Choroid plexus epithelial cell (primary cell): ENCODE measurements around the gene HCFC1.
A peak's percentile ranks its signal among the peaks of the same experiment; 100 is the strongest.

Experiments used
- DNase-seq: peaks from one replicate; pipeline ENCODE4 v3.0.0-alpha.2; 2010; ENCODE audit warnings: low read depth
- H3K4me3 ChIP-seq: 2 replicates; pipeline ENCODE4 v1.5.1; 2011; ENCODE audit warnings: low read depth, mild to moderate bottlenecking, control low read depth, low read length, moderate library complexity
- TF ChIP-seq, protein P1 (sequence below): conservative IDR thresholded peaks from 2 replicates; pipeline ENCODE4 v1.5.1; 2011; ENCODE audit warnings: low read depth, mild to moderate bottlenecking, control low read depth, inconsistent platforms, low read length, moderate library complexity

Gene HCFC1

DNA sequence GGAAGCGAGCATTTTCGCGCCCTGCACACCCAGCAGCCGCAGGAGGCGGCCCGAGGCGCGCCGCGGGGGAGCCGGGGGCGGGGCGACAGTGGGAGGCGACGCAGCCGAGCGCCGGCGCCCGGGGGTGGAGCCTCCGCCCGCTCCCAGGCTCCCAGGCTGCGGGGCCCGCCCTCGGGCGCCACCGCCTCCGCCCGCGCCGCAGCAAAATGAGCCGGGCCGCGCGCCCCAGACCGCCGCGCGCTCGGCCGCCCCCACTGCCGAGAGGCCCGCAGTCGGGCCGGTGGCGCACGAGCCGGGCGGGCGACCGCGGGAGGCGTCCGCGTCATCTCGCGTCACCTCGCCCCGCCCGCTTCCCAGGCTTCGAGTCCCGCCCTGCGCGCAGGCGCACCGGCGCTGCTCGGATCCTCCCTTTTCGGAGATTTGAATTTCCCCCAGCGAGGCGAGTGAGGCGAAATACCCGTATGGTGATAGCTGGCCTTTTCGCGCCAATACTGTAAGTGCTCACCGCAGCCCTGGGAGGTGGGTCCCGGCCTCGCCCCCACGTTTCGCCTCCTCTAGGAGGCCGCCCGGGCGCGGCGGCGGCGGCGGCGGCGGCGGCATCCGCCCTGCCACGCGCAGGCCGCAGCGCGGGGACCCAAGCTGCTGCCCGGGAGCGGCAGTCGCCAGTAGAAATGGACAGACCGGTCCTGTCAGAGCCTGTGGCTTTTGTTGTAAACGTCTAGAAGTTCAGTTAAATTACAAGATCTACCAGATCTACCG, 929 bp upstream of the HCFC1 start, which contains the start of gene TMEM187:
Gene TMEM187 (plus strand): TSS at position 387 of the 759 bp plus-strand sequence. CDS start 9,309 bp downstream, outside the sequence.
- H3K4me3 ChIP-seq: peak within 1 kb of the TSS; percentile 83
- DNase-seq: peak; percentile 88
- TF ChIP-seq, protein P1, sequence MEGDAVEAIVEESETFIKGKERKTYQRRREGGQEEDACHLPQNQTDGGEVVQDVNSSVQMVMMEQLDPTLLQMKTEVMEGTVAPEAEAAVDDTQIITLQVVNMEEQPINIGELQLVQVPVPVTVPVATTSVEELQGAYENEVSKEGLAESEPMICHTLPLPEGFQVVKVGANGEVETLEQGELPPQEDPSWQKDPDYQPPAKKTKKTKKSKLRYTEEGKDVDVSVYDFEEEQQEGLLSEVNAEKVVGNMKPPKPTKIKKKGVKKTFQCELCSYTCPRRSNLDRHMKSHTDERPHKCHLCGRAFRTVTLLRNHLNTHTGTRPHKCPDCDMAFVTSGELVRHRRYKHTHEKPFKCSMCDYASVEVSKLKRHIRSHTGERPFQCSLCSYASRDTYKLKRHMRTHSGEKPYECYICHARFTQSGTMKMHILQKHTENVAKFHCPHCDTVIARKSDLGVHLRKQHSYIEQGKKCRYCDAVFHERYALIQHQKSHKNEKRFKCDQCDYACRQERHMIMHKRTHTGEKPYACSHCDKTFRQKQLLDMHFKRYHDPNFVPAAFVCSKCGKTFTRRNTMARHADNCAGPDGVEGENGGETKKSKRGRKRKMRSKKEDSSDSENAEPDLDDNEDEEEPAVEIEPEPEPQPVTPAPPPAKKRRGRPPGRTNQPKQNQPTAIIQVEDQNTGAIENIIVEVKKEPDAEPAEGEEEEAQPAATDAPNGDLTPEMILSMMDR: no peak

DNA sequence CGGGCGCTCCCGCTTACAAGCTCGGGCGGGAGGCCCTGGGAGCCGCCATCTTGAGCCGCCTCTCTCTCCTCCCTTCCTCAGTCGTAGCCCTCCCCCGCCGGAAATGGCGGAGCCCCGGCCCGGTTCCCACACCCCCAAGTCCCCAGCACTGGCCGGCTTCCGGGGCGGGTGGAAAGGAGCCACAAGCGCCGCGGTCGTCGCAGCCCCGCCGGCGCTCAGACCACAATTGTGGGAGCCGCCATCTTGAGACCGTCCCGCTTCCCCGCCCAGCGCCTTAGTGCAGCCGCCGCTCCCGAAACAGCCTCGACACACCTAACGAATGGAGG, 531 bp downstream of the HCFC1 start:
- peak overlapping the region; percentile 83 for H3K4me3 ChIP-seq
- peak; percentile 90 for DNase-seq
- TF ChIP-seq, protein P1: no peak

DNA sequence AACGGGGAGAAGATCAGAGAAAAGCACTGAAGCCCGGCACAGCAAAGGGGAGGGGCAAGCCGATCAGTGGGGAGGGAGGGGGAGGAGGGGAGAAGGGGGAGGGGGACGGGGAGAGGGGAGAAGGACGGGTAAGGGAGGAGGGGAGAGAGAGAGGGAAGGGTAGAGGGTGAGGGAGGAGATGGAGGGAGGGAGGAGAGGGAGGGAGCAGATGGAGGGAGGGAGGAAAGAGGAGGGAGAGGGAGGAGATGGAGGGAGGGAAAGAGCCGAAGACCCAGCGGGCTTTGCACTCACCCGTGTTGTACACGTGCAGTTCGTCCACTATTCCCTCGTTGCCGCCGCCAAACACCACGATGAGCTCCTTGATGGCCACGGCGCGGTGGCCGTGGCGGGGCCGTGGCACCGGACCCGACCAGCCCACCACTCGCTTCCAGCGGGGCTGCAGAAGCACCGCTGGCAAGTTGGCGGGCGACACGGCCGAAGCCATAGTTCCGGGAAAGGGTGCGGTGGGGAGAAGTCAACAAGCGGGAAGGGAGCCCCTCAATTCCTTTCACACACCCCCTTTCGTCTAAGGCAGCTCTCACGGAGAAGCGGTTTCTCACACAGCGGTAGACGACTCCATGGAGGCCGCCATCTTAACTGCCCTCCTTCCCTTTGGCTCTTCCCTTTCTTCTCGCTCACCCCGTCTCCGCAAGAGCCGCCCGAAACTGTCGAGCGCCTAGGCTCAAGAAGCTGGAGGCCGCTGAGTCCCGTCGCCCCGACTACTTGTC, 1.1 kb downstream of the HCFC1 start:
- peak overlapping the region; percentile 83 for H3K4me3 ChIP-seq
- TF ChIP-seq, protein P1: no peak
- DNase-seq: peak; percentile 85

DNA sequence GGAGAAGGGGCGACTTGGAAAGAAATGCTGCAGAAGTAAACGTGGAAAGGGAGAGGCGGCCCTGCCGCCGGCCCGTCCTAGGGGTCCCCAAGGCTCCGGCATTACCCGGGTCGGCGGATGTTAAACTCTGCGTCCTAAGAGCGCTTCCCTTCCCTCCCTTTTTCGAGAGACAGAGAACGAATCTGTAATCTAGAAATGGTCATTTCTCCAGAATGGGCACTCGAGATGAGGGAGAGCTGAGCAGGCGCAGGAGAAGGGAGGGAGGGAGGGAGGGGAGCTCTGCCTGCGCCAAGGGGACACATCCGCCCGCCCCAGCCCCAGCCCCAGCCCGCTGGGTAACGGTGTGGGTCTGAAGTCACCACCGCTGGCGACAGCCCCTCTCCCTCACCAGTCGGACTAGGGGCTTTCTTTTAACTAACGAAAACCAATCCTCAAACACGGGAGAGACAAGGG, 1.7 kb downstream of the HCFC1 start:
- TF ChIP-seq, protein P1: no peak
- peak overlapping the region; percentile 83 for H3K4me3 ChIP-seq
- peak; percentile 44 for DNase-seq

DNA sequence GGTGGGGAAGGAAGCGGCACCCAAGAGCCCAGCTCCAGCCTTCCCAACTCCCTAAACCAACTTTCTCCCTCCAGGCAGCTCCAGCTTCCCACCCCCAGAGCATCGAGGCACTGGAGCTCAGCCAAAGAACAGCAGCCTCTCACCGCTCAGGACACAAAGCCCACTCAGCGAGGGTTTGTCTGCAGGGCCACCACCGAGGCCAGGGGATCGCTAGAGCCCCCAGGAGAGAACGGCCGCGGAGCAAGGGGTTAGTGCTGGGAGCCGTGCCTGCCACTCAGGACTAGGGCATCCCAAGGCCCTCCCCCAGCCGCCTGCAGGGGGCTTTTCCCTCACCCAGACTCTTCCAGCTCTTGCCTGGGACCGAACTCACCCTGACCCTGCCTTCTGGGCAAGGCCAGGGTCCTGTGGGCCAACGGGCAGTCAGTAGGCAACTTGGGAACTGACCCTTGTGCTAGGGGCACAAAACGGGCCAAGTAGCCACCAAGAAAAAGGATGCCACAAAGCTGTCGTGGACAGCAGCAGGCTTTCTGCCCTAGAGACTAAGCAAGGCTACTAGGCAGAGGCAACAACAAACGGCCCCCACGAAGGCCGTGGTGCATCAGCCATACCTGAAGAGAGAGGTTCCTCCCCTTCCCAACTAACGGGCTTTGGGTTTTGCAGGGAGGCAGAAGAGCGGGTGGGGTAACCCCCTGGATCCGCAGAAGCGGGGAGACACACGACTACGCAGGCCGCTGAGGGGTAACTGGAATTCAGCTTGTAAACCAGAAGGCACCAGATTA, 2.3 kb downstream of the HCFC1 start:
- TF ChIP-seq, protein P1: no peak
- peak overlapping the region; percentile 83 for H3K4me3 ChIP-seq
- DNase-seq: no peak

DNA sequence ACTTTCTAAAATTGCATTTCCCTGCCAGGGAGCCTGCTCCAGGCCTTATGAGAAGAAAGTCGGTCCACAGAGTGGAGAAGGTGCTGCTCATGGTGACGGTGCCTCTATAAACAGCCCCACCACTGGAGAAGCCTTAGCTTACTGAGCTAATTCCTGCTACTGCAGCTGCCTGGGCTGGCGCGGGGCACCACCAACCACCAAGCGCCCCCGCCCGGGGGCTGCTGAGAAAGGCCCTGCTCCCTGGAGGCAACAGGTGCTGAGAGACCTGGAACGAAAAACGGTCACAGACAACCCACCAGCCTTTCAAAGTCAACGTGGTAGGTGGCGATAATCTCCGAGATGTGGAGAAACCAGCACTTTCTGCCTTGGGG, 2.9 kb downstream of the HCFC1 start:
- H3K4me3 ChIP-seq: peak overlapping the region; percentile 83
- DNase-seq: no peak
- TF ChIP-seq, protein P1: no peak
